Transverse colon (tissue), 4 donors: ENCODE data around the gene RABGAP1L. TPM values are rescaled to one million over a fixed set of nuclear protein-coding genes. Genes with fewer than 3 reads are reported as not detected.

Experiments
- DNase-seq: peaks from one replicate; pipeline ENCODE4 v3.0.0-alpha.2; 2019
- H3K27ac ChIP-seq, 4 donors: fragments of 200-600 bp; sonication (generic); 2 replicates each; pipeline ENCODE4 v1.5.1; 2016 to 2018; ENCODE audit warnings: inconsistent platforms in 4 of 4
- H3K27me3 ChIP-seq: fragments of 200-600 bp; sonication (generic); 2 replicates; pipeline ENCODE4 v1.5.1; 2017; ENCODE audit warnings: inconsistent platforms
- H3K36me3 ChIP-seq, 4 donors: fragments of 200-600 bp; sonication (generic); 2 replicates each; pipeline ENCODE4 v1.5.1; 2017 to 2019; ENCODE audit warnings: inconsistent platforms in 4 of 4
- H3K4me1 ChIP-seq, 4 donors: fragments of 200-600 bp; sonication (generic); 2 replicates each; pipeline ENCODE4 v1.5.1; 2017 to 2020; ENCODE audit warnings: inconsistent platforms in 4 of 4
- H3K4me3 ChIP-seq, 4 donors: fragments of 200-600 bp; sonication (generic); 1 replicate in 1 of 4; 2 replicates in 3 of 4; pipeline versions ENCODE4 v1.5.1 to v1.6.1; 2017 to 2019; ENCODE audit warnings: inconsistent platforms in 4 of 4
- H3K9me3 ChIP-seq, 2 donors: fragments of 200-600 bp; sonication (generic); 2 replicates each; pipeline ENCODE4 v1.5.1; 2017 to 2019; ENCODE audit warnings: inconsistent platforms in 2 of 2
- CTCF ChIP-seq, 5 experiments: fragments of 200-600 bp in 3 of 5; fragments of 450-650 bp in 2 of 5; sonication (generic) in 3 of 5; IDR thresholded peaks; 1 replicate in 2 of 5; 2 replicates in 3 of 5; pipeline ENCODE4 v1.5.1; 2016 to 2017; ENCODE audit warnings: antibody characterized with exemption in 5 of 5, inconsistent platforms in 3 of 5, mild to moderate bottlenecking in 2 of 5, moderate library complexity in 1 of 5
- EP300 ChIP-seq: sonication (generic); formaldehyde crosslinking; IDR thresholded peaks from one replicate; pipeline ENCODE4 v1.6.1; 2017; ENCODE audit warnings: antibody characterized with exemption, low read depth
- POLR2A ChIP-seq: fragments of 450-650 bp; IDR thresholded peaks from one replicate; pipeline ENCODE4 v1.6.1; 2016; ENCODE audit warnings: antibody characterized with exemption, mild to moderate bottlenecking, moderate library complexity
- POLR2AphosphoS5 ChIP-seq, 3 donors: sonication (generic); formaldehyde crosslinking; IDR thresholded peaks; one replicate each; pipeline ENCODE4 v1.6.1; 2016; ENCODE audit warnings: antibody characterized with exemption in 3 of 3
- WGBS, 2 donors: methylation state at CpG; one replicate each; pipeline ENCODE4 v1.1.5; 2018; ENCODE audit warnings: low coverage in 1 of 2; 5-methylcytosine and 5-hydroxymethylcytosine counted together
- in situ Hi-C, 4 donors: fragments of 200-750 bp; cut with MboI; loops; one replicate each; pipeline versions ENCODE4 v1.15.0 to v1.15.1; 2017; ENCODE audit warnings: low sequenced_read_pairs in 3 of 4, low pct_ligation_motif_present in 1 of 4, low pct_unique_long_range_greater_than_20kb in 1 of 4
- intact Hi-C: fragments of 100-400 bp; cut with DNase I; formaldehyde crosslinking; loops from one replicate; pipeline ENCODE4 v1.15.1; 2023; ENCODE audit warnings: low total_unique reads
- total RNA-seq, 4 donors: library from RNA; depleted of rRNA; stranded (reverse); fragments of >200 nt; gene quantifications; one replicate each; pipeline ENCODE4 v1.1.0, GENCODE V29; 2016

The RABGAP1L gene
- total RNA-seq, 4 donors from 2014 or later: 68.9 to 127 (median 99.9) TPM

GRCh38 chr1:174465855-174466254 lies 306.5 kb downstream of the RABGAP1L start:
- Histone ChIP-seq H3K27ac (no peak overlapping the region), H3K36me3 (no peaks in the 10 kb centered on the region), H3K27me3 (no peaks in the 10 kb centered on the region), H3K4me3 (no peak overlapping the region), H3K9me3 (no peaks in the 10 kb centered on the region), H3K4me1 (no peaks in the 10 kb centered on the region)
- intact Hi-C loops: no loop called here
- TF ChIP-seq EP300 (no peak), POLR2AphosphoS5 (IDR thresholded peaks at IDR 0.05) (no peak), CTCF (IDR thresholded peaks at IDR 0.05) (no peak), POLR2A (no peak)
- no peak for DNase-seq
- 90 to 91% methylated on average over 2 of the region's 2 CpGs for WGBS, 2 donors
- in situ Hi-C loops: no loop called here

- no peak for TF ChIP-seq EP300
- TF ChIP-seq POLR2A: no peak
- TF ChIP-seq POLR2AphosphoS5 (IDR thresholded peaks at IDR 0.05): no peak
- TF ChIP-seq CTCF (IDR thresholded peaks at IDR 0.05): no peak
- Histone ChIP-seq H3K36me3 (no peaks in the 10 kb centered on the region), H3K4me3 (no peak overlapping the region), H3K4me1 (no peaks in the 10 kb centered on the region), H3K27ac (no peak overlapping the region), H3K27me3 (no peaks in the 10 kb centered on the region), H3K9me3 (no peaks in the 10 kb centered on the region)
- intact Hi-C loops (no loop called here), in situ Hi-C loops (no loop called here)
- no peak for DNase-seq
- 93 to 94% methylated on average over 6 to 8 of the region's 8 CpGs for WGBS, 2 donors
Observed at GRCh38 chr1:174466607-174467006, 307.3 kb downstream of the RABGAP1L start.

DNA sequence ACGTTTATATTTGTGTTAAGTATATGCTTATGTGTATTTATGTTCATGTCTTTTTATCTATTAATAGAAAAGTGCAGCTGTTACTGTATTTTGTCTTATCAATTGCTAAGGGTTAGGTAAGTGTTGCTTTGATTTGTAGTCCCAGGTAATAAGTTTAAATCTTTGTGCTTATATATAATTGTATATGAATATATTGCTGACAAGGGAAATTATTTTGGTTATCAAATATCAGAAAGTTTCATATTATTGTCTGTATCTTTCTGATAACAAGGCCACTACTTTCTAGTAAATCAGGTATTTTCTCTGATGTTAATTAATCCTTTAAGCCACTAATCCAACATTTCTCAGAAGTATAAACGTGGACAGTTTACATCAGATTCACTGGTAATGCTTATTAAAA lies 309.7 kb downstream of the RABGAP1L start:
- in situ Hi-C loops (no loop called here), intact Hi-C loops (no loop called here)
- DNase-seq: no peak
- H3K36me3 ChIP-seq: no peaks in the 10 kb centered on the region
- no peak for TF ChIP-seq POLR2A
- TF ChIP-seq CTCF (IDR thresholded peaks at IDR 0.05): no peak
- TF ChIP-seq POLR2AphosphoS5 (IDR thresholded peaks at IDR 0.05): no peak
- TF ChIP-seq EP300: no peak
- no peak overlapping the region for H3K27ac ChIP-seq
- no peaks in the 10 kb centered on the region for H3K4me1 ChIP-seq
- 75 to 77% methylated on average over 2 of the region's 2 CpGs for WGBS, 2 donors
- H3K9me3 ChIP-seq: no peaks in the 10 kb centered on the region
- H3K27me3 ChIP-seq: no peaks in the 10 kb centered on the region
- H3K4me3 ChIP-seq: no peak overlapping the region

GRCh38 chr1:174469687-174470086 lies 310.4 kb downstream of the RABGAP1L start:
- Histone ChIP-seq H3K27ac (no peak overlapping the region), H3K9me3 (no peaks in the 10 kb centered on the region), H3K27me3 (no peaks in the 10 kb centered on the region), H3K4me3 (no peak overlapping the region), H3K4me1 (no peaks in the 10 kb centered on the region), H3K36me3 (no peaks in the 10 kb centered on the region)
- no peak for TF ChIP-seq POLR2A
- TF ChIP-seq POLR2AphosphoS5 (IDR thresholded peaks at IDR 0.05): no peak
- no peak for TF ChIP-seq EP300
- no peak for TF ChIP-seq CTCF (IDR thresholded peaks at IDR 0.05)
- no peak for DNase-seq
- in situ Hi-C loops (no loop called here), intact Hi-C loops (no loop called here)
- 43 to 71% methylated on average over 1 of the region's 1 CpG for WGBS, 2 donors
